NT2/D1 (cell line): ENCODE measurements around the gene PHLDA3.

Experiments used
- YY1 ChIP-seq: IDR thresholded peaks from 2 replicates; pipeline ENCODE4 v1.6.1; 2011; ENCODE audit not compliant: insufficient read length, insufficient read depth
- ZNF274 ChIP-seq: IDR thresholded peaks from 2 replicates; pipeline ENCODE4 v1.6.1; 2011; ENCODE audit warnings: mild to moderate bottlenecking, low read depth, low read length

GRCh38 chr1:201503397-201504176 lies 34.6 kb upstream of the PHLDA3 start:
- no peak for TF ChIP-seq YY1
- TF ChIP-seq ZNF274: no peak
